ENCODE data around the gene AP1AR.

Gene AP1AR

DNA sequence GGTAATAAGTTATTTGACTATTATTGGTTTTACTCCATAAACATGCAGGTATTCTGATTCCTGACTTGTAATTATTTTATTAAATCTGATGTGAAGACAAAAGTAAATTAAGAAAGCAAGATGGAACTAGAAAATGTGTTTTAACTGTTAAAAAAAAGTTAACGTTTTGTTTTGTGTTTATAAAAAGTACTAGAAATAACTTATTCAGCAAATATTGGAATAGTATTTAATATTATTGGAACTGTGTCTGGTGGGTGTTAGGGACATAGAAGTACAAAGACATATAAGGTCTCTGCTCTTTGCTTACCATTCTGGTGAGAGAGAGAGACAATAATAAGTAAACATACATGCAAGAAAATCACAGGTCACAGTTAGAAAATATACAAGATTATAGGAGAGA is 38.5 kb downstream of the AP1AR start:
- DNase-seq (ENCODE audit: low spot score): no peak
- H3K27ac ChIP-seq (replicated peaks; ENCODE audit: low read length): no peak overlapping the region
- H3K4ac ChIP-seq (ENCODE audit: low read length): no peak overlapping the region
- peaks cover 0 to 11% of the 10 kb centered on the region in 2 donors for H3K9me3 ChIP-seq (replicated peaks in 1 of 2; ENCODE audit: control insufficient read depth in 2 of 2, insufficient read depth in 1 of 2, low read depth in 1 of 2, low read length in 2 of 2)
- H2AK5ac ChIP-seq (ENCODE audit: low read depth, low read length): no peak overlapping the region
- no peak overlapping the region for H2BK15ac ChIP-seq (ENCODE audit: low read length)
- H2BK120ac ChIP-seq (ENCODE audit: low read depth, low read length): no peak overlapping the region
- H3K27me3 ChIP-seq (ENCODE audit: control insufficient read depth in 3 of 3, insufficient read depth in 3 of 3, low read depth in 1 of 3, low read length in 3 of 3): no peaks in the 10 kb centered on the region
- no peak overlapping the region for H3K9ac ChIP-seq (ENCODE audit: low read depth, low read length, poor library complexity)
- H2AFZ ChIP-seq (ENCODE audit: low read length): no peak overlapping the region
- no peak overlapping the region for H3K4me2 ChIP-seq (ENCODE audit: insufficient read depth, low read length, poor library complexity, severe bottlenecking)
- no CpG with 5 or more reads among the region's 1 CpG for WGBS, 2 donors (ENCODE audit: extremely low coverage in 2 of 2, insufficient read length in 2 of 2, insufficient replicate concordance in 1 of 2)
- no peak overlapping the region for H4K8ac ChIP-seq (ENCODE audit: low read depth, low read length)
- no peak overlapping the region for H3K4me3 ChIP-seq (ENCODE audit: low read length in 2 of 2)
- no peak overlapping the region for H2BK5ac ChIP-seq (ENCODE audit: low read length)
- H3K14ac ChIP-seq (ENCODE audit: low read length): no peak overlapping the region
- peaks cover 0 to 60% of the 10 kb centered on the region in 2 donors for H3K36me3 ChIP-seq (replicated peaks in 1 of 2; ENCODE audit: control insufficient read depth in 2 of 2, insufficient read depth in 2 of 2, low read length in 2 of 2)
- no peaks in the 10 kb centered on the region for H3K79me1 ChIP-seq (ENCODE audit: low read depth, low read length)
- no peak overlapping the region for H3K18ac ChIP-seq (ENCODE audit: low read length)
- no peak overlapping the region for H2BK12ac ChIP-seq (ENCODE audit: low read length)
- H3K4me1 ChIP-seq (ENCODE audit: control insufficient read depth in 2 of 2, insufficient read depth in 1 of 2, low read depth in 1 of 2, low read length in 2 of 2): no peaks in the 10 kb centered on the region
- H4K91ac ChIP-seq (ENCODE audit: low read depth, low read length, poor library complexity): no peak overlapping the region
- no peak overlapping the region for H3K23ac ChIP-seq (ENCODE audit: low read depth, low read length, poor library complexity)

DNA sequence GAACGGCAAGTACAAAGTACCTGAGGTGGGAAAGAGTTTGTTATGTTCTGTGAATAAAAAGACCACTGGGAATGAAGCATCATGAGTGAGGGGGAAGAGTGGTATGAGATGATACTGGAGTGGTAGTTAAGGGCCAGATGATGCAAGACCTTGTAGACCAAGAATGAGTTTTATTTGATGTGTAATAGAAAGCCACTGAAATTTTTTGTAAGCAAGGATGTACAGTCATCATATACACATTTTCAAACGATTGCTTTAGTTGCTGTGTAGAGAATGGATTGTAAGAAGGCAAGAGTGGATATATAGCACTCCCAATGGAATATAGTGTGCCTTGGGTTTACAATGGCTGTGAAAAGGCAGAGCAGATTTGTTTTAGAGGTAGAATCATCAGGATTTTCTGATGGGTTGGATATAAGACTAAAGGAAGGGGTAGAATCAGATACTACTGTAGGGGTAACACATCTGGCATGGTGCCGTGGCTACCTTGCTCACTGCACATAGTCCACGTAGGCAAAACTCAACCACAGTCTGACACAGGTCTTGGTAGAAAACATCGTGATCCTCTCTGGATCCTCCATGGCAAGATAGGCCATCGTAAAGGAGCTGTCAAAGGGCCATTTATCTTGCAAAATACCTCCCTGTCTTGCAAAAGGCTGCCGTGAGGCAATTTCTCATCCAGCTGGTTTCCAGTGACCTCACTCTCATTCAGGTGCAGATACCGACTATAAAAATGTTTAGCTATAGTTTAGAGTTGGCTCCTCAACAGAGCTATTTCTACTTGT is 39.2 kb downstream of the AP1AR start:
- H3K27ac ChIP-seq (replicated peaks; ENCODE audit: low read length): no peak overlapping the region
- H3K14ac ChIP-seq (ENCODE audit: low read length): no peak overlapping the region
- H2BK15ac ChIP-seq (ENCODE audit: low read length): no peak overlapping the region
- no peak overlapping the region for H3K23ac ChIP-seq (ENCODE audit: low read depth, low read length, poor library complexity)
- no peak overlapping the region for H2BK12ac ChIP-seq (ENCODE audit: low read length)
- H3K18ac ChIP-seq (ENCODE audit: low read length): no peak overlapping the region
- no peak overlapping the region for H4K91ac ChIP-seq (ENCODE audit: low read depth, low read length, poor library complexity)
- H2BK120ac ChIP-seq (ENCODE audit: low read depth, low read length): no peak overlapping the region
- no peaks in the 10 kb centered on the region for H3K4me1 ChIP-seq (ENCODE audit: control insufficient read depth in 2 of 2, insufficient read depth in 1 of 2, low read depth in 1 of 2, low read length in 2 of 2)
- H3K27me3 ChIP-seq (ENCODE audit: control insufficient read depth in 3 of 3, insufficient read depth in 3 of 3, low read depth in 1 of 3, low read length in 3 of 3): no peaks in the 10 kb centered on the region
- no peak overlapping the region for H3K4ac ChIP-seq (ENCODE audit: low read length)
- no peak overlapping the region for H3K4me3 ChIP-seq (ENCODE audit: low read length in 2 of 2)
- no peak overlapping the region for H4K8ac ChIP-seq (ENCODE audit: low read depth, low read length)
- no peak overlapping the region for H3K4me2 ChIP-seq (ENCODE audit: insufficient read depth, low read length, poor library complexity, severe bottlenecking)
- peaks cover 0 to 11% of the 10 kb centered on the region in 2 donors for H3K9me3 ChIP-seq (replicated peaks in 1 of 2; ENCODE audit: control insufficient read depth in 2 of 2, insufficient read depth in 1 of 2, low read depth in 1 of 2, low read length in 2 of 2)
- peaks cover 0 to 52% of the 10 kb centered on the region in 2 donors for H3K36me3 ChIP-seq (replicated peaks in 1 of 2; ENCODE audit: control insufficient read depth in 2 of 2, insufficient read depth in 2 of 2, low read length in 2 of 2)
- H2BK5ac ChIP-seq (ENCODE audit: low read length): no peak overlapping the region
- H3K9ac ChIP-seq (ENCODE audit: low read depth, low read length, poor library complexity): no peak overlapping the region
- DNase-seq (ENCODE audit: low spot score): no peak
- H2AK5ac ChIP-seq (ENCODE audit: low read depth, low read length): no peak overlapping the region
- no peak overlapping the region for H2AFZ ChIP-seq (ENCODE audit: low read length)
- no CpG with 5 or more reads among the region's 8 CpGs for WGBS, 2 donors (ENCODE audit: extremely low coverage in 2 of 2, insufficient read length in 2 of 2, insufficient replicate concordance in 1 of 2)
- H3K79me1 ChIP-seq (ENCODE audit: low read depth, low read length): no peaks in the 10 kb centered on the region

DNA sequence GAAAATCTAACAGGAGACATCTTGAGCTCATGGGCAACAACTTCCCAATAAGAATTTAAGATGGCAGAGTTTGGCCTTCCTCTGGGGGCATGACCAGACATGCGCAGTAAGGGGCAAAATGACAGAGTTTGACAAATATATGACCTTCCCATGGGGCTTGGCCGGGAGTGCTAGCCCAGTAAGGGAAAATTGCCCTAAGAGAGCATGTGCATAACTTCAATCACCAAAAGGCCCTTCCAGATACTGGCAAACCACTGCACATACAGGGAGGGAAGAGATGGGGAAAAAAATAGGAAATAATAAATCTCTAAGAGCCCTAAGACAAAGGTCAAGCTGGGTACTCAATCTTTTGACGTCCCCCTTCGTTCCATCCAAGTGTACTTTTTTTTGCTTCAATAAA is 40.7 kb downstream of the AP1AR start:
- H2BK12ac ChIP-seq (ENCODE audit: low read length): no peak overlapping the region
- no CpG with 5 or more reads among the region's 4 CpGs for WGBS, 2 donors (ENCODE audit: extremely low coverage in 2 of 2, insufficient read length in 2 of 2, insufficient replicate concordance in 1 of 2)

DNA sequence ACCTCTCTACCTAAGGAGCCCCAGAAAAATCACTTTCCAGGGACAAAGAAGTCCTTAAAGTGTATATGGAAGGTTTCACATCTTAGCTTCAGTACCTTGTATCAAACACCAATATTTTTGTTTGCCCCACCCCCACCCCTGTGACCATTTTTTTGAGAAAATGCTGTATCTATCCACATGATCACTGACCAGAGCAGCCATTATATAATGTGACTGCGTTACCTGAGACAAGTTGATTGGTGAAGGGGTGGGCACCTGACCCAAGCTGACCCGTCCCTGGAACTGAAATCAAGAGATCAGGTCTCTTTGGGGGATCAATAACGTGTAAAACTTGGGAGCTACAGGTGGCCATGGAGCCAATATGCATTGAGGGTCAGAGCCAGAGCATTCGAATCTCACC is 43.4 kb downstream of the AP1AR start:
- Histone ChIP-seq H3K4me1 (ENCODE audit: control insufficient read depth in 2 of 2, insufficient read depth in 1 of 2, low read depth in 1 of 2, low read length in 2 of 2) (no peaks in the 10 kb centered on the region), H3K14ac (ENCODE audit: low read length) (no peak overlapping the region), H3K4ac (ENCODE audit: low read length) (no peak overlapping the region), H3K9ac (ENCODE audit: low read depth, low read length, poor library complexity) (no peak overlapping the region), H3K23ac (ENCODE audit: low read depth, low read length, poor library complexity) (no peak overlapping the region), H2AK5ac (ENCODE audit: low read depth, low read length) (no peak overlapping the region), H2BK120ac (ENCODE audit: low read depth, low read length) (no peak overlapping the region), H3K4me2 (ENCODE audit: insufficient read depth, low read length, poor library complexity, severe bottlenecking) (no peak overlapping the region), H4K91ac (ENCODE audit: low read depth, low read length, poor library complexity) (no peak overlapping the region), H3K27ac (replicated peaks; ENCODE audit: low read length) (no peak overlapping the region), H3K79me1 (ENCODE audit: low read depth, low read length) (no peaks in the 10 kb centered on the region), H2BK12ac (ENCODE audit: low read length) (no peak overlapping the region), H2AFZ (ENCODE audit: low read length) (no peak overlapping the region), H4K8ac (ENCODE audit: low read depth, low read length) (no peak overlapping the region), H2BK15ac (ENCODE audit: low read length) (no peak overlapping the region), H3K4me3 (ENCODE audit: low read length in 2 of 2) (peak overlapping the region in 1 of 2 donors; percentile 39), H3K36me3 (replicated peaks in 1 of 2; ENCODE audit: control insufficient read depth in 2 of 2, insufficient read depth in 2 of 2, low read length in 2 of 2) (peaks cover 2 to 11% of the 10 kb centered on the region in 2 donors), H3K18ac (ENCODE audit: low read length) (no peak overlapping the region), H3K27me3 (ENCODE audit: control insufficient read depth in 3 of 3, insufficient read depth in 3 of 3, low read depth in 1 of 3, low read length in 3 of 3) (no peaks in the 10 kb centered on the region), H2BK5ac (ENCODE audit: low read length) (no peak overlapping the region), H3K9me3 (replicated peaks in 1 of 2; ENCODE audit: control insufficient read depth in 2 of 2, insufficient read depth in 1 of 2, low read depth in 1 of 2, low read length in 2 of 2) (peaks cover 0 to 11% of the 10 kb centered on the region in 2 donors)
- WGBS, 2 donors (ENCODE audit: extremely low coverage in 2 of 2, insufficient read length in 2 of 2, insufficient replicate concordance in 1 of 2): no CpG with 5 or more reads among the region's 4 CpGs
- DNase-seq (ENCODE audit: low spot score): no peak

More for the DNA sequence above, 40.7 kb downstream of the AP1AR start:
- H3K18ac ChIP-seq (ENCODE audit: low read length): no peak overlapping the region
- H2BK5ac ChIP-seq (ENCODE audit: low read length): no peak overlapping the region
- peaks cover 0 to 11% of the 10 kb centered on the region in 2 donors for H3K9me3 ChIP-seq (replicated peaks in 1 of 2; ENCODE audit: control insufficient read depth in 2 of 2, insufficient read depth in 1 of 2, low read depth in 1 of 2, low read length in 2 of 2)
- no peak overlapping the region for H3K23ac ChIP-seq (ENCODE audit: low read depth, low read length, poor library complexity)
- H3K79me1 ChIP-seq (ENCODE audit: low read depth, low read length): no peaks in the 10 kb centered on the region
- H3K4me2 ChIP-seq (ENCODE audit: insufficient read depth, low read length, poor library complexity, severe bottlenecking): no peak overlapping the region
- no peak overlapping the region for H3K4ac ChIP-seq (ENCODE audit: low read length)
- peaks cover 0 to 37% of the 10 kb centered on the region in 2 donors for H3K36me3 ChIP-seq (replicated peaks in 1 of 2; ENCODE audit: control insufficient read depth in 2 of 2, insufficient read depth in 2 of 2, low read length in 2 of 2)
- H4K8ac ChIP-seq (ENCODE audit: low read depth, low read length): no peak overlapping the region
- DNase-seq (ENCODE audit: low spot score): no peak
- no peak overlapping the region for H4K91ac ChIP-seq (ENCODE audit: low read depth, low read length, poor library complexity)
- H3K27ac ChIP-seq (replicated peaks; ENCODE audit: low read length): no peak overlapping the region
- no peaks in the 10 kb centered on the region for H3K27me3 ChIP-seq (ENCODE audit: control insufficient read depth in 3 of 3, insufficient read depth in 3 of 3, low read depth in 1 of 3, low read length in 3 of 3)
- H3K9ac ChIP-seq (ENCODE audit: low read depth, low read length, poor library complexity): no peak overlapping the region
- no peak overlapping the region for H2BK15ac ChIP-seq (ENCODE audit: low read length)
- no peak overlapping the region for H2BK120ac ChIP-seq (ENCODE audit: low read depth, low read length)
- H3K4me3 ChIP-seq (ENCODE audit: low read length in 2 of 2): no peak overlapping the region
- H3K14ac ChIP-seq (ENCODE audit: low read length): no peak overlapping the region
- no peak overlapping the region for H2AFZ ChIP-seq (ENCODE audit: low read length)
- no peak overlapping the region for H2AK5ac ChIP-seq (ENCODE audit: low read depth, low read length)
- no peaks in the 10 kb centered on the region for H3K4me1 ChIP-seq (ENCODE audit: control insufficient read depth in 2 of 2, insufficient read depth in 1 of 2, low read depth in 1 of 2, low read length in 2 of 2)

Measured in neuronal stem cell (in vitro differentiated cells).